CD4-positive, CD25-positive, alpha-beta regulatory T cell (primary cell): Measurements from ENCODE around the gene SAV1. TPM values are rescaled to one million over a fixed set of nuclear protein-coding genes. Genes with fewer than 3 reads are reported as not detected.
A peak's percentile ranks its signal among the peaks of the same experiment; 100 is the strongest.

Experiments
- ATAC-seq, 2 donors: fragments of 150-1000 bp; cut with Tn5 transposase; one replicate each; pipeline ENCODE4 v1.10.0; 2021; ENCODE audit warnings: low read depth in 2 of 2, moderate number of reproducible peaks in 2 of 2, moderate library complexity in 1 of 2
- DNase-seq, 3 donors: peaks; one replicate each; pipeline versions ENCODE4 v3.0.0 to v3.0.0-alpha.2; 2012 to 2022; ENCODE audit warnings: mixed read lengths in 1 of 3
- H3K27ac ChIP-seq: one replicate; pipeline ENCODE4 v1.7.0; 2013; ENCODE audit warnings: mild to moderate bottlenecking, low read length; ENCODE audit not compliant: insufficient read depth, poor library complexity, severe bottlenecking
- H3K27me3 ChIP-seq: one replicate; pipeline ENCODE4 v1.7.0; 2013; ENCODE audit warnings: low read length; ENCODE audit not compliant: control insufficient read depth, insufficient read depth
- H3K36me3 ChIP-seq: one replicate; pipeline ENCODE4 v1.7.0; 2013; ENCODE audit warnings: mild to moderate bottlenecking, low read length, moderate library complexity; ENCODE audit not compliant: control insufficient read depth, insufficient read depth
- H3K4me1 ChIP-seq: 2 replicates; pipeline ENCODE4 v1.7.0; 2013; ENCODE audit warnings: mild to moderate bottlenecking, low read length; ENCODE audit not compliant: insufficient read depth, control insufficient read depth, poor library complexity, severe bottlenecking
- H3K4me3 ChIP-seq: one replicate; pipeline ENCODE4 v1.7.0; 2013; ENCODE audit warnings: low read depth, mild to moderate bottlenecking, low read length, moderate library complexity
- H3K9me3 ChIP-seq, 2 experiments: 1 replicate in 1 of 2; 2 replicates in 1 of 2; pipeline ENCODE4 v1.7.0; 2013; ENCODE audit warnings: low read length in 2 of 2, mild to moderate bottlenecking in 1 of 2, moderate library complexity in 1 of 2; ENCODE audit not compliant: control insufficient read depth in 2 of 2
- H3K27ac Mint-ChIP-seq, 3 donors: one replicate each; pipeline ENCODE4 v1.8.0; 2020 to 2022; ENCODE audit warnings: mild to moderate bottlenecking in 3 of 3, mixed read lengths in 3 of 3, moderate library complexity in 2 of 3
- H3K27me3 Mint-ChIP-seq: one replicate; pipeline ENCODE4 v1.8.0; 2022; ENCODE audit warnings: mild to moderate bottlenecking, mixed read lengths
- H3K36me3 Mint-ChIP-seq: one replicate; pipeline ENCODE4 v1.8.0; 2020; ENCODE audit warnings: mixed read lengths
- H3K4me1 Mint-ChIP-seq, 4 donors: one replicate each; pipeline ENCODE4 v1.8.0; 2020 to 2022; ENCODE audit warnings: mixed read lengths in 4 of 4, mild to moderate bottlenecking in 1 of 4
- H3K4me3 Mint-ChIP-seq, 4 donors: one replicate each; pipeline ENCODE4 v1.8.0; 2020 to 2022; ENCODE audit warnings: mild to moderate bottlenecking in 4 of 4, mixed read lengths in 4 of 4, moderate library complexity in 3 of 4
- H3K9me3 Mint-ChIP-seq, 7 donors: one replicate each; pipeline ENCODE4 v1.8.0; 2020 to 2022; ENCODE audit warnings: mixed read lengths in 7 of 7, mild to moderate bottlenecking in 3 of 7, moderate library complexity in 2 of 7
- polyA plus RNA-seq, 4 donors: library from polyadenylated mRNA; unstranded; fragments of 300-500 nt; fragmentation: Illumina TruSeq; gene quantifications; one replicate each; pipeline ENCODE4 v1.2.3, GENCODE V29; 2021
- total RNA-seq: library from RNA; stranded (reverse); gene quantifications from one replicate; pipeline ENCODE4 v1.2.3, GENCODE V29; 2022

The SAV1 gene
- 5.2 TPM for total RNA-seq
- polyA plus RNA-seq, result 1 to 10 TPM; 4.8 to 9.2 (median 7.8) TPM

DNA sequence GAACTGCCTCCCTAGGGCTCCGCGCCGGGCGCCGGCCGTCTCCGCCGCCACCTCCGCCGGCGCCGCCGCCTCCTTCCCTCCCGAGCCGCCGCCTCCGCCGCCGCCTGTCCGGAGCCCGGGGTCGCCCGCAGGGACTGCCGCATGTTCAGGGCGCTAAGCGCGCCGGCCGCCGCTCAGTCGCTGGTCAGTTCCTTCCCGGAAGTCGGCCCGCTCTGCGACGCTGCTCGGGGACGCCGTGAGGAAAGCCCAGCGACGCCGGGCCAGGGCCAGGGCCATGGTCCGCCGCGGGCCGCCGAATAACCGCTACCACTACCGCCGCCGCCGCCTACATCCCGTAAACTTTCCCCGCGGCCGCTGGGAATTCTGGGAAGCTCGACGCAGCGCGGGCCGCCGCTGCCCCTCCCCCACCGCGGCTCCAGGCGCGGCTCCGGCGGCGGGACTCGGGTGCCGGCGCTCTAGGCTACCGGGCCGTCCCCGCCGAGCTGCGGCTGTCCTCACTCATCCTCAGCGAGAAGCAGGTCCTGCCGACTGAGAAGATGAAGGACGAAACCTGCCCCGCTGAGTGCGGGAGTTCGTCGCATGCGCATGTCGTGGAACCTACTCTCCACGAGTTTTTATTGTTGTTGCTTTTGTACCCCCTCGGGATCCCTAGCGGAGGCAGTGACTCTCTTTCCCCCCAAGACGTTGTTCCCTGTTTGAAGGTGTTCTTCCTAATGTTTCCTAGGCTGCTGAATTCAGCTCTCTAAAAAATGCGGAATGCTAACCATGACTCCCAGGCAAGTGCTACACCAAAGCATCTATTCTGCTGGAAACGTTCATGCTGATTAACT lies at the start of gene SAV1:
SAV1 (minus strand) TSS at position 311 of the 830 bp plus-strand sequence. CDS start 339 bp downstream, outside the sequence.
- Mint-ChIP-seq H3K4me1 (peaks cover 9 to 23% (median 20%) of the 10 kb centered on the region in 4 donors), H3K4me3 (peak within 1 kb of the TSS in 1 of 4 donors; percentile 96), H3K27me3 (peaks cover 9% of the 10 kb centered on the region), H3K36me3 (peaks cover 6% of the 10 kb centered on the region), H3K27ac (peak within 1 kb of the TSS; percentile 75 to 92 (median 85)), H3K9me3 (no peaks in the 10 kb centered on the region)
- DNase-seq (peak; percentile 17 to 55 (median 34)), ATAC-seq (peak; percentile 49 to 64)
- H3K9me3 ChIP-seq, result no peaks in the 10 kb centered on the region
- peaks cover 5% of the 10 kb centered on the region for H3K27me3 ChIP-seq
- peak within 1 kb of the TSS; percentile 14 for H3K27ac ChIP-seq
- peaks cover 14% of the 10 kb centered on the region for H3K4me1 ChIP-seq
- no peaks in the 10 kb centered on the region for H3K36me3 ChIP-seq
- peak within 1 kb of the TSS; percentile 77 for H3K4me3 ChIP-seq

DNA sequence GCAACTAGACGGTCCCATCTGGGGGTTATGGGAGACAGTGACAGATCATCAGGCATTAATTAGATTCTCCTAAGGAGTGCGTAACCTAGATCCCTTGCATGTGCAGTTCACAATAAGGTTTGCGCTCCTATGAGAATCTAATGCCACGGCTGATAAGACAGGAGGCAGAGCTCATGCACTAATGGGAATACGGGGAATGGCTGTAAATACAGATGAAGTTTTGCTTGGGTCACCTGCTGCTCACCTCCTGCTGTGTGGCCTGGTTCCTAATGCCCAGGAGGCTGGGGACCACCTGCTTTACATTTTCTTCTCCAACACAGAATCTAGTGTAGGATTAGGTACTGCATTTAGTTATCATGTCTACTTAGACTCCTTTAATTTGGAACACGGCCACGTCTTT lies 49.7 kb upstream of the SAV1 start:
- no peaks in the 10 kb centered on the region for H3K27me3 Mint-ChIP-seq
- no peak overlapping the region for H3K27ac Mint-ChIP-seq
- DNase-seq (no peak), ATAC-seq (no peak)
- H3K27me3 ChIP-seq, result no peaks in the 10 kb centered on the region
- H3K9me3 ChIP-seq, result no peaks in the 10 kb centered on the region
- no peaks in the 10 kb centered on the region for H3K4me1 ChIP-seq
- H3K4me3 ChIP-seq, result no peak overlapping the region
- no peak overlapping the region for H3K27ac ChIP-seq
- peaks cover 13% of the 10 kb centered on the region for H3K36me3 Mint-ChIP-seq
- H3K4me1 Mint-ChIP-seq, result peaks cover 0 to 2% (median 0%) of the 10 kb centered on the region in 4 donors
- H3K4me3 Mint-ChIP-seq, result no peak overlapping the region
- peaks cover 13% of the 10 kb centered on the region for H3K36me3 ChIP-seq
- H3K9me3 Mint-ChIP-seq, result no peaks in the 10 kb centered on the region

DNA sequence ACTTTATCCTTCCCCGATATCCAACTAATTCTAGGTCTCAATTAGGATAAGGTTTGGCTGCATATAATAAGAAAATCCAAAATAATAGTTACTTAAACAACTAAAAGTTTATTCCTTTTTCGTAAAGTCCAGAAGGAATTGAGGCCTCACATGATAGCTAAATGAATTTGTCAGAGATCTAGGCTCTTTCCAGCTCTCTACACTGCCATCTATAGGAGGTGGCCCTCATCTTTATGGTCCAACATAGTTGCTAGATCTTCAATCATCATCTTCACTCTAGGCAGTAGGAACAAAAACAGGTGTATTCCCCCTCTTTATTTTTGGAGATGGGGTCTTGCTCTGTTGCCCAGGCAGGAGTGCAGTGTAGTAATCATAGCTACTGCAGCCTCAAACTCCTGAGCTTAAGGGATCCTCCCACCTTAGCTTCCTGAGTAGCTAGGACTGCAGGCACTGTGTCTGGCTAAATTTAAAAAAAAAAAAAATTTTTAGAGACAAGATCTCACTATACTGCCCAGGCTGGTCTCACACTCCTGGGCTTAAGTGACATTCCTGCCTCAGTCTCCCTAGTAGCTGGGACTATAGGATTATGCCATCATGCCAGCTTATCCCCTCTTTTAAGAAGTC lies 46.5 kb upstream of the SAV1 start:
- Histone ChIP-seq H3K36me3 (no peaks in the 10 kb centered on the region), H3K4me1 (no peaks in the 10 kb centered on the region), H3K4me3 (no peak overlapping the region), H3K27ac (no peak overlapping the region), H3K9me3 (no peaks in the 10 kb centered on the region), H3K27me3 (no peaks in the 10 kb centered on the region)
- Mint-ChIP-seq H3K27me3 (no peaks in the 10 kb centered on the region), H3K9me3 (peaks cover 0 to 1% (median 0%) of the 10 kb centered on the region in 7 donors), H3K4me3 (no peak overlapping the region), H3K36me3 (no peaks in the 10 kb centered on the region), H3K4me1 (peaks cover 0 to 2% (median 0%) of the 10 kb centered on the region in 4 donors), H3K27ac (no peak overlapping the region)
- peak; percentile 57 to 63 for ATAC-seq
- peak in 2 of 3 donors; percentile 13 to 47 for DNase-seq

DNA sequence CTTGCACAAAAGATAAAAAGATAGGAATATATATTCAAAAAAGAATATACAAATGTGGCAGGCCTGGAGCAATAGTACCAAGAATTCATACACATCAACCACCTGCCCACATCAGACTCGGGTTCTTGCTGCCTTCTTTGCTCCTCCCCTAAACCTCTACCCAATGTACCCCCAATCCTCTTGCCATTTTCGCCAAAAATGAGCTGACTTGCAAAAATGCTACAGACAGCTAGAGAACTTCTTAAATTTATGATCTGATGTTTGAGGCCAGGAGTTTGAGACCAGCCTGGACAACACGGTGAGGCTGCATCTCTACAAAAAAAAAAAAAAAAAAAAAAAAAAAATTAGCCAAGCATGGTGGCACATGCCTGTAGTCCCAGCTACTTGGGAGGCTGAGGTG lies 42.9 kb upstream of the SAV1 start:
- no peak overlapping the region for H3K4me3 Mint-ChIP-seq
- no peak for ATAC-seq
- H3K27ac Mint-ChIP-seq, result no peak overlapping the region
- no peak for DNase-seq
- Histone ChIP-seq H3K4me3 (no peak overlapping the region), H3K27me3 (no peaks in the 10 kb centered on the region), H3K36me3 (no peaks in the 10 kb centered on the region), H3K9me3 (no peaks in the 10 kb centered on the region), H3K27ac (no peak overlapping the region), H3K4me1 (no peaks in the 10 kb centered on the region)
- H3K9me3 Mint-ChIP-seq, result peaks cover 0 to 1% (median 0%) of the 10 kb centered on the region in 7 donors
- H3K4me1 Mint-ChIP-seq, result peaks cover 0 to 2% (median 0%) of the 10 kb centered on the region in 4 donors
- no peaks in the 10 kb centered on the region for H3K36me3 Mint-ChIP-seq
- H3K27me3 Mint-ChIP-seq, result peaks cover 4% of the 10 kb centered on the region

DNA sequence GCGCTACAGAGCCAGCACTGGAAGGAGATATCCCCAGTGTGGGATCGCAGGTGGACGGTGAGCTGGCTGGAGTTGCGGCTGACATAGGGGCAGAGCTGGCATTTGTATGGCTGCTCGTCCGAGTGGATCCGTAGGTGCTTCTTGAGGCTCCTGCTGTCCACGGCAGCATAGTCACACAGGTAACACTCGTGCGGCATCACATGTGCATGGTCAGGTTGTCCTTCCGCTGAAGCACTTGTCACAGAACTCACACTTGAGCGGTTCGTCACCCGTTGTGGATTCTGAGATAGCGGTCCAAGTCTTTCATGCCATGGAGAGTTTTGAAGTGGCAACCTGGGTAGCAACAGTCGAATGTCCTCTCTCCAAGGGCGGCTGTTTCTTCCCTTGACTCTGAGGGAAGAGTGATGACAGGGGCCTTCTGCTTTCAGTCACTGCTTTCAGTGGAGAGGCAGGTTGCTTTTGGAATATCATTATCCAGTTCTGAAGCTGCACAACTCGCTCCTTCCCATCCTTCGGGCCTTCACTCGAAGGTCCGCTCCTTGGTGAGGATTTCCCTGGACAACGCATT lies 37.0 kb upstream of the SAV1 start:
- no peak overlapping the region for H3K27ac Mint-ChIP-seq
- no peak for ATAC-seq

DNA sequence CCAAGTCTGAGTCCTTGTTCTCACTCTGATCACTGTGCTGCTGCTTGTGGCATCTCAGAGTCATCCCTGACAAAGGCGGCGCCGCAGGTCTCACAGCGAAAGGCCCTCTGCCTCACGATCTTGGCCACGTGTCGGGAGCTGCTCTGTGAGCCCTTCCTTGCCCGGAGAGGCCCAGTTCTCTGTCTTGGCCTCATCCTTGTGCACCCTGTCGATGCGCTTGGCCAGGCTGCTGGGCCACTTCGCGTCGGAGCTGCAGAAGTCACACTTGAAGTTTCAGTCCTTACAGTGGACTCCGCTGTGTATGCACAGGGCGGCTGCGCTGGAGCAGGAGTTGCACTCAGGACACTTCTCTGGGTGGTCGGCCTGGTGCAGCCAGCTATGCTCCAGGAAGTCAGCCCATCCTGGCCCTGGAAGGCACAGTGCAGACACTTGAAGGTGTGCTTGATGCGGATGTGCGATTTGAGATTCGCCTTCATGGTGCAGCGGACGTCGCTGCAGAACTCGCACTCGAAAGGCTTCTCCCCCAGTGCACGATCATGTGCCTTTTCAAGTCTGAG lies 36.4 kb upstream of the SAV1 start:
- no peaks in the 10 kb centered on the region for H3K36me3 Mint-ChIP-seq
- no peak overlapping the region for H3K4me3 ChIP-seq
- H3K9me3 ChIP-seq, result no peaks in the 10 kb centered on the region
- H3K27me3 ChIP-seq, result peaks cover 3% of the 10 kb centered on the region
- peaks cover 0 to 3% (median 0%) of the 10 kb centered on the region in 7 donors for H3K9me3 Mint-ChIP-seq
- no peak overlapping the region for H3K27ac ChIP-seq
- no peaks in the 10 kb centered on the region for H3K4me1 Mint-ChIP-seq
- no peaks in the 10 kb centered on the region for H3K4me1 ChIP-seq
- no peak for ATAC-seq
- no peak overlapping the region for H3K4me3 Mint-ChIP-seq
- DNase-seq, result no peak
- no peak overlapping the region for H3K27ac Mint-ChIP-seq
- H3K36me3 ChIP-seq, result no peaks in the 10 kb centered on the region
- H3K27me3 Mint-ChIP-seq, result peaks cover 11% of the 10 kb centered on the region

More for the DNA sequence above, 37.0 kb upstream of the SAV1 start:
- Histone ChIP-seq H3K4me1 (no peaks in the 10 kb centered on the region), H3K4me3 (no peak overlapping the region), H3K27me3 (peaks cover 3% of the 10 kb centered on the region), H3K36me3 (no peaks in the 10 kb centered on the region), H3K27ac (no peak overlapping the region), H3K9me3 (no peaks in the 10 kb centered on the region)
- H3K27me3 Mint-ChIP-seq, result peaks cover 6% of the 10 kb centered on the region
- H3K4me1 Mint-ChIP-seq, result no peaks in the 10 kb centered on the region
- no peak overlapping the region for H3K4me3 Mint-ChIP-seq
- DNase-seq, result no peak
- peaks cover 0 to 3% (median 0%) of the 10 kb centered on the region in 7 donors for H3K9me3 Mint-ChIP-seq
- no peaks in the 10 kb centered on the region for H3K36me3 Mint-ChIP-seq

DNA sequence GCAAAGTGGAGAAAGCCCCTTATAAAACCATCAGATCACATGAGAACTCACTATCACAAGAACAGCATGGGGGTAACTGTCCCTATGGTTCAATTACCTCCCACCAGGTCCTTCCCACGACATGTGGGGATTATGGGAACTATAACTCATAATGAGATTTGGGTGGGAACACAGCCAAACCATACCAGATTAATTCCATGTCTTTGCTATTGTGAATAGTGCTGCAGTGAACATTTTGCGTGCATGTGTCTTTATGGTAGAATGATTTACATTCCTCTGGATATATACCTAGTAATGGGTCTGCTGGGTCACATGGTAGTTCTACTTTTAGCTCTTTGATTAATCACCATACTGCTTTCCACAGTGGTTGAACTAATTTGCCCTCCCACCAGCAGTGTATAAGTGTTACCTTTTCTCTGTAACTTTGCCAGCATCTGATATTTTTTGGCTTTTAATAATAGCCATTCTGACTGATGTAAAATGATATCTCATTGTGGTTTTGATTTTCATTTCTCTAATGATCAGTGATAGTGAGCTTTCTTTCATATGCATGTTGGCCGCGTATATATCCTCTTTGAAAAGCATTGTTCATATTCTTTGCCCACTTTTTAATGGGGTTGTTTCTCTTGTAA lies 29.7 kb upstream of the SAV1 start:
- Mint-ChIP-seq H3K36me3 (no peaks in the 10 kb centered on the region), H3K9me3 (peaks cover 0 to 11% (median 4%) of the 10 kb centered on the region in 7 donors), H3K4me1 (no peaks in the 10 kb centered on the region), H3K27me3 (peaks cover 16% of the 10 kb centered on the region), H3K4me3 (no peak overlapping the region), H3K27ac (no peak overlapping the region)
- H3K4me1 ChIP-seq, result no peaks in the 10 kb centered on the region
- no peak overlapping the region for H3K27ac ChIP-seq
- H3K4me3 ChIP-seq, result no peak overlapping the region
- H3K36me3 ChIP-seq, result no peaks in the 10 kb centered on the region
- no peak for ATAC-seq
- DNase-seq, result no peak
- H3K27me3 ChIP-seq, result peaks cover 6% of the 10 kb centered on the region
- peaks cover 0 to 4% of the 10 kb centered on the region in 2 experiments for H3K9me3 ChIP-seq
